Testis (tissue), 2 donors: Measurements from ENCODE around the gene RNU6-1.

Source experiments
- CTCF ChIP-seq, 3 experiments: fragments of 450-650 bp in 2 of 3; fragments of 200-600 bp in 1 of 3; sonication (generic) in 1 of 3; IDR thresholded peaks; one replicate each; pipeline ENCODE4 v1.5.1; 2016 to 2019; ENCODE audit warnings: antibody characterized with exemption in 3 of 3, mild to moderate bottlenecking in 2 of 3, moderate library complexity in 1 of 3
- POLR2A ChIP-seq: fragments of 450-650 bp; IDR thresholded peaks from one replicate; pipeline ENCODE4 v1.6.1; 2017; ENCODE audit warnings: antibody characterized with exemption, mild to moderate bottlenecking, moderate library complexity

GRCh38 chr15:67834581-67835296 lies 5.1 kb downstream of the RNU6-1 start:
- TF ChIP-seq CTCF (IDR thresholded peaks at IDR 0.05), result no peak
- TF ChIP-seq POLR2A, result no peak
